ENCODE results near the gene TDRD9.

TDRD9 gene

DNA sequence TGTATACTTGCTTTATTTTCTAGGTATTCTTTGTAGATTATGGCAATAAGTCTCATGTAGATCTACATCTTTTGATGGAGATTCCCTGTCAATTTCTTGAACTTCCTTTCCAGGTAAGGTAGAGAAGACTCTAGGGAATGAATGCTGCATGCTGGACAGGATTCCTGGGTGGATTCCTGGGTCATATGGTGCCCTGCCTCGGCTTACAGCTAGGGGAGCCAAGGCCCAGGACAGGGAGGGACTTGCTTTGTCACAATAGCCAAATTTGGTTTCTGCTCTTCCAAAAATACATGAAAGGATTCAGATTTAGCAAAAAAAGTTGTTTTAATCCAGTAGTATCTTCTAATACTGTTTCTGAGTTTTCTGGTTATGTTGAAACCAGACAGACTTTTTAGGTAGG, 97.8 kb downstream of the TDRD9 start:
- Histone ChIP-seq H3K9me3 (replicated peaks; ENCODE audit: insufficient read depth, low read length) (no peaks in the 10 kb centered on the region), H2AFZ (ENCODE audit: low read length) (no peak overlapping the region), H3K27me3 (replicated peaks; ENCODE audit: insufficient read depth, low read length) (no peaks in the 10 kb centered on the region), H3K79me2 (ENCODE audit: low read length) (no peaks in the 10 kb centered on the region), H3K4me3 (ENCODE audit: low read length) (no peak overlapping the region), H3K4me1 (ENCODE audit: low read length) (no peaks in the 10 kb centered on the region), H4K20me1 (ENCODE audit: insufficient read depth, low read length) (no peaks in the 10 kb centered on the region), H3K9me2 (replicated peaks; ENCODE audit: insufficient read depth, low read length) (no peaks in the 10 kb centered on the region), H3K9ac (ENCODE audit: low read length) (no peak overlapping the region), H3K4me2 (ENCODE audit: low read depth, low read length) (no peak overlapping the region), H3F3A (ENCODE audit: insufficient read depth, low read length) (no peaks in the 10 kb centered on the region), H3K27ac (ENCODE audit: low read length) (no peak overlapping the region), H3K36me3 (replicated peaks; ENCODE audit: insufficient read depth, low read length) (no peaks in the 10 kb centered on the region)
- DNase-seq: no peak
- TF ChIP-seq EZH2 (optimal IDR thresholded peaks at IDR 0.05; ENCODE audit: low read depth, low read length): no peak
- TF ChIP-seq EZH2phosphoT487 (IDR thresholded peaks at IDR 0.05; ENCODE audit: low read length): no peak
- TF ChIP-seq, protein P1, sequence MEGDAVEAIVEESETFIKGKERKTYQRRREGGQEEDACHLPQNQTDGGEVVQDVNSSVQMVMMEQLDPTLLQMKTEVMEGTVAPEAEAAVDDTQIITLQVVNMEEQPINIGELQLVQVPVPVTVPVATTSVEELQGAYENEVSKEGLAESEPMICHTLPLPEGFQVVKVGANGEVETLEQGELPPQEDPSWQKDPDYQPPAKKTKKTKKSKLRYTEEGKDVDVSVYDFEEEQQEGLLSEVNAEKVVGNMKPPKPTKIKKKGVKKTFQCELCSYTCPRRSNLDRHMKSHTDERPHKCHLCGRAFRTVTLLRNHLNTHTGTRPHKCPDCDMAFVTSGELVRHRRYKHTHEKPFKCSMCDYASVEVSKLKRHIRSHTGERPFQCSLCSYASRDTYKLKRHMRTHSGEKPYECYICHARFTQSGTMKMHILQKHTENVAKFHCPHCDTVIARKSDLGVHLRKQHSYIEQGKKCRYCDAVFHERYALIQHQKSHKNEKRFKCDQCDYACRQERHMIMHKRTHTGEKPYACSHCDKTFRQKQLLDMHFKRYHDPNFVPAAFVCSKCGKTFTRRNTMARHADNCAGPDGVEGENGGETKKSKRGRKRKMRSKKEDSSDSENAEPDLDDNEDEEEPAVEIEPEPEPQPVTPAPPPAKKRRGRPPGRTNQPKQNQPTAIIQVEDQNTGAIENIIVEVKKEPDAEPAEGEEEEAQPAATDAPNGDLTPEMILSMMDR (IDR thresholded peaks at IDR 0.05; ENCODE audit: low read length): no peak

DNA sequence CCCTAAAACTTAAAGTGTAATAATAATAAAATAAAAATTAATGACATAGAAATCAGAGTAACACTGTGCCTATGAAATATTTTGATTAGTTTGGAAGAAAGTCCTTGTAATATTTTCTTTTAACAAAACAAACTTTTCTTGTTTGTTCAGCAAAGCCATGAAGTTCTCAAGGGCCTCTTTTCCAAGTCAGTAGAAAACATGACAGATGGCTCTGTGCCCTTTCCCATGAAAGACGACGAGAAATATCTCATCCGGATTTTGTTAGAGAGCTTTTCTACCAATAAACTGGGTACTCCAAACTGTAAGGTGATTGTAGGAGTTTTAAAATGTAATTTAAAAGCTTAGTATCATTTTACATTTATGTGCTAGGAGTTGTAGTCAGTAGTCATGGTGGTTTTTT, 102.7 kb downstream of the TDRD9 start:
- H3K36me3 ChIP-seq (replicated peaks; ENCODE audit: insufficient read depth, low read length): no peaks in the 10 kb centered on the region
- no peak for DNase-seq
- no peaks in the 10 kb centered on the region for H4K20me1 ChIP-seq (ENCODE audit: insufficient read depth, low read length)
- H3K4me1 ChIP-seq (ENCODE audit: low read length): no peaks in the 10 kb centered on the region
- TF ChIP-seq, protein P1 (IDR thresholded peaks at IDR 0.05; ENCODE audit: low read length): no peak
- TF ChIP-seq EZH2 (optimal IDR thresholded peaks at IDR 0.05; ENCODE audit: low read depth, low read length) (no peak), EZH2phosphoT487 (IDR thresholded peaks at IDR 0.05; ENCODE audit: low read length) (no peak)
- no peak overlapping the region for H2AFZ ChIP-seq (ENCODE audit: low read length)
- H3K27me3 ChIP-seq (replicated peaks; ENCODE audit: insufficient read depth, low read length): peaks cover 4% of the 10 kb centered on the region; the same call in 1 of the 2 replicates
- H3K79me2 ChIP-seq (ENCODE audit: low read length): no peaks in the 10 kb centered on the region
- H3K4me3 ChIP-seq (ENCODE audit: low read length): no peak overlapping the region
- no peak overlapping the region for H3K9ac ChIP-seq (ENCODE audit: low read length)
- H3F3A ChIP-seq (ENCODE audit: insufficient read depth, low read length): no peaks in the 10 kb centered on the region
- H3K9me2 ChIP-seq (replicated peaks; ENCODE audit: insufficient read depth, low read length): no peaks in the 10 kb centered on the region
- H3K9me3 ChIP-seq (replicated peaks; ENCODE audit: insufficient read depth, low read length): no peaks in the 10 kb centered on the region
- no peak overlapping the region for H3K4me2 ChIP-seq (ENCODE audit: low read depth, low read length)
- H3K27ac ChIP-seq (ENCODE audit: low read length): no peak overlapping the region

DNA sequence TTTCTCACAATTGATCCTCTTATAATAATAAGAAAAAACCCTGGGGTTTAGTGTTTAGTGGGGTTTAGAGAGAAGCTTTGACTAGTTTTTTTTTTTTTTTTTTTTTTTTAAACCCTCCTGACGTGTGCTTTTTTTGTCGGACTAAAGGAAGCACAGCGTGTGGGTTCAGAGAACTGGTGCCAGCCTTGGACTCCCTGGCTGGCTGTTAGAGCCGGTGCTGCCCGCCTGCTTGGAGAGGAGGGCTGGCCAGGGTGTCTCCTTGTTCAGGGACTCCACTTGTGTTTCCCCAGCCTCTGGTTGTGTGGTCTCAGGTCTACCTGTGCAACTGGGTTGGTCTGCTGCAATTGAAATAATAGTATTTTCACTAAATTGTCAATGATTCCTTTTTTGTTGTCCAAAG, 103.1 kb downstream of the TDRD9 start:
- H3K27me3 ChIP-seq (replicated peaks; ENCODE audit: insufficient read depth, low read length): peaks cover 4% of the 10 kb centered on the region
- H3K4me3 ChIP-seq (ENCODE audit: low read length): no peak overlapping the region
- H4K20me1 ChIP-seq (ENCODE audit: insufficient read depth, low read length): no peaks in the 10 kb centered on the region
- no peaks in the 10 kb centered on the region for H3K9me2 ChIP-seq (replicated peaks; ENCODE audit: insufficient read depth, low read length)
- no peak overlapping the region for H3K9ac ChIP-seq (ENCODE audit: low read length)
- no peaks in the 10 kb centered on the region for H3F3A ChIP-seq (ENCODE audit: insufficient read depth, low read length)
- no peak for DNase-seq
- H3K36me3 ChIP-seq (replicated peaks; ENCODE audit: insufficient read depth, low read length): no peaks in the 10 kb centered on the region
- no peak overlapping the region for H3K4me2 ChIP-seq (ENCODE audit: low read depth, low read length)
- H3K79me2 ChIP-seq (ENCODE audit: low read length): no peaks in the 10 kb centered on the region
- no peaks in the 10 kb centered on the region for H3K4me1 ChIP-seq (ENCODE audit: low read length)
- no peak overlapping the region for H2AFZ ChIP-seq (ENCODE audit: low read length)
- H3K9me3 ChIP-seq (replicated peaks; ENCODE audit: insufficient read depth, low read length): no peaks in the 10 kb centered on the region
- H3K27ac ChIP-seq (ENCODE audit: low read length): no peak overlapping the region
- no peak for TF ChIP-seq EZH2phosphoT487 (IDR thresholded peaks at IDR 0.05; ENCODE audit: low read length)
- TF ChIP-seq, protein P1 (IDR thresholded peaks at IDR 0.05; ENCODE audit: low read length): no peak
- no peak for TF ChIP-seq EZH2 (optimal IDR thresholded peaks at IDR 0.05; ENCODE audit: low read depth, low read length)

Measured in MM.1S (cell line).